LNCaP clone FGC (cell line): ENCODE measurements around the gene RNH1.
A peak's percentile ranks its signal among the peaks of the same experiment; 100 is the strongest.
"Not testable (repeated sequence)": the region's sequence is repeated elsewhere in the genome, so short reads cannot be mapped to it uniquely, and the experiment has no call there.

Experiments used
- DNase-seq: peaks from one replicate; pipeline ENCODE4 v3.0.0-alpha.2; 2011; ENCODE audit warnings: low read depth
- H3K4me3 ChIP-seq: 2 replicates; pipeline ENCODE4 v1.5.1; 2011; ENCODE audit warnings: mild to moderate bottlenecking, low read depth, low read length, control low read depth
- TF ChIP-seq, protein P1 (sequence below): IDR thresholded peaks from 2 replicates; pipeline ENCODE4 v1.5.1; 2012; ENCODE audit warnings: mild to moderate bottlenecking; ENCODE audit not compliant: control insufficient read depth, insufficient read depth; ENCODE audit errors: extremely low read depth

The RNH1 gene

DNA sequence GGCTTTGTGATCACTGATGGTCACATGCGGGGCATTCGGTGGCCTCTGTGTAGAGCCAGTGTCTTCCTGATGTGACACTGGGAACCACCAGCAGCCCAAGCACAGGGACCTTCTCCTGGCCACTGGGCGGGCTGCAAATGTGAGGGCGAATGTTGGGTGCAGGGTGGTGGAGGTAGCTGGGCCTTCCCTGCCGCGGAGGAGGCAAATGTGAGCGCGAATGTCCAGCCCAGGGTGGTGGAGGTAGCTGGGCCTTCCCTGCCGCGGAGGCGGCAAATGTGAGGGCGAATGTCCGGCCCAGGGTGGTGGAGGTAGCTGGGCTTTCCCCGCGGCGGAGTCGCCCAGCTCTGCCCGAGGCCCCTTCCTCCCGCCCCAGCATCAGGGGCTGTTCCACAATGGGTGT is 33.6 kb downstream of the RNH1 start:
- DNase-seq: no peak
- H3K4me3 ChIP-seq: no peak overlapping the region
- TF ChIP-seq, protein P1, sequence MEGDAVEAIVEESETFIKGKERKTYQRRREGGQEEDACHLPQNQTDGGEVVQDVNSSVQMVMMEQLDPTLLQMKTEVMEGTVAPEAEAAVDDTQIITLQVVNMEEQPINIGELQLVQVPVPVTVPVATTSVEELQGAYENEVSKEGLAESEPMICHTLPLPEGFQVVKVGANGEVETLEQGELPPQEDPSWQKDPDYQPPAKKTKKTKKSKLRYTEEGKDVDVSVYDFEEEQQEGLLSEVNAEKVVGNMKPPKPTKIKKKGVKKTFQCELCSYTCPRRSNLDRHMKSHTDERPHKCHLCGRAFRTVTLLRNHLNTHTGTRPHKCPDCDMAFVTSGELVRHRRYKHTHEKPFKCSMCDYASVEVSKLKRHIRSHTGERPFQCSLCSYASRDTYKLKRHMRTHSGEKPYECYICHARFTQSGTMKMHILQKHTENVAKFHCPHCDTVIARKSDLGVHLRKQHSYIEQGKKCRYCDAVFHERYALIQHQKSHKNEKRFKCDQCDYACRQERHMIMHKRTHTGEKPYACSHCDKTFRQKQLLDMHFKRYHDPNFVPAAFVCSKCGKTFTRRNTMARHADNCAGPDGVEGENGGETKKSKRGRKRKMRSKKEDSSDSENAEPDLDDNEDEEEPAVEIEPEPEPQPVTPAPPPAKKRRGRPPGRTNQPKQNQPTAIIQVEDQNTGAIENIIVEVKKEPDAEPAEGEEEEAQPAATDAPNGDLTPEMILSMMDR: no peak

DNA sequence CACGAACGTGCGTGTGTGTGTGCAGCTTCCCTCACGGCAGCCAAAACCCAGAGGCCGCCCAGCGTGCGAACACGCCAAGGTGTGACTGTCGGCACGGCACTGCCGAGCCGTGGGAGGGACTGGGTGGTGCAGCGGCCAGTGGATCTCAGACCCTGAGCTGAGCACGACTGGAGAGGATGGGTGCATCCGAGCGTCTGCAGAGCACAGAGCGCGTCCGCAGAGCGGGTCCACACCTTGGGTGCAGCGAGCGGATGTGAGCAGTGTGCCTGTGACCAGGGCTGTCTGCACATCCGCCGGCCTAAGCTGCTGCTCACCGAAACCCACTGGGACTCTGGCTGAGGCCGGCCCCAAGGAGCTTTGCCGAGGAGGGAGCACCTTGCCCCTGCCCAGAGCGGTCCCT is 34.2 kb downstream of the RNH1 start:
- TF ChIP-seq, protein P1: no peak
- no peak overlapping the region for H3K4me3 ChIP-seq
- no peak for DNase-seq

DNA sequence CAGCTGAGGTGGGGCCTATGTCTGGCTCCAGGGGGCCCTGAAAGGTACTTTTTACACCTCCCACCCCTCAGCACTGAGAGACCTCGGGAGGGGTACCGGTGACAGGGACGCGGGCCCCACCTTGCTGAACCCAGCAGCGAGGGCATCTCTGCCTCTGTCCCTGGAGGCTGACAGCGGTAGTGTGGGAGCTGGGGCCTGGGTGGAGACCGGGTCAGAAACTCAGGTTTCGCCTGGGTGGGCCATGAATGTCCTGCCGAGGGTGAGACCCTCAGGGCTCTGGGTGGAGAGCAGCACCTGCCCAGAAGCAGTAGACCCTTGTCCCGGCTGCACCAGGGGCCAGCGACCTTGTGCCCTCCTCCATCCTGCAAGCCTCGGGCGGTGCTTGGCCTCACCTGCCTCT is 34.8 kb downstream of the RNH1 start:
- TF ChIP-seq, protein P1: no peak
- no peak for DNase-seq

DNA sequence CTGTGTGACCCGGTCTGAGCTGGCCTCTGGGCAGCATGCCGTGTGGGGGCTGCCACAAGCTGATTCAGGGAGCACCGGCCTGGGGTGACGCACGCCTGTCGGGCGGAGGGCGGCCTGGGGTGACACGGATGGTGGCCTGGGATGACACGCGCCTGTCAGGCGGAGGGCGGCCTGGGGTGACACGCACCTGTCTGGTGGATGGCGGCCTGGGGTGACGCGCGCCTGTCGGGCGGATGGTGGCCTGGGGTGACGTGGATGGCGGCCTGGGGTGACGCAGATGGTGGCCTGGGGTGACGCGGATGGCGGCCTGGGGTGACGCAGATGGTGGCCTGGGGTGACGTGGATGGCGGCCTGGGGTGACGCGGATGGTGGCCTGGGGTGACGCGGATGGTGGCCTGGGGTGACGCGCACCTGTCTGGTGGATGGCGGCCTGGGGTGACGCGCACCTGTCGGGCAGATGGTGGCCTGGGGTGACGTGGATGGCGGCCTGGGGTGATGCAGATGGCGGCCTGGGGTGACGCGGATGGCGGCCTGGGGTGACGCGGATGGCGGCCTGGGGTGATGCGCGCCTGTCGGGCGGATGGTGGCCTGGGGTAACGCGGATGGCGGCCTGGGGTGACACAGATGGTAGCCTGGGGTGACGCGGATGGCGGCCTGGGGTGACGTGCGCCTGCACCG is 35.4 kb downstream of the RNH1 start:
- DNase-seq: no peak
- TF ChIP-seq, protein P1: no peak
- H3K4me3 ChIP-seq: no peak overlapping the region

More for the DNA sequence above, 34.8 kb downstream of the RNH1 start:
- no peak overlapping the region for H3K4me3 ChIP-seq

DNA sequence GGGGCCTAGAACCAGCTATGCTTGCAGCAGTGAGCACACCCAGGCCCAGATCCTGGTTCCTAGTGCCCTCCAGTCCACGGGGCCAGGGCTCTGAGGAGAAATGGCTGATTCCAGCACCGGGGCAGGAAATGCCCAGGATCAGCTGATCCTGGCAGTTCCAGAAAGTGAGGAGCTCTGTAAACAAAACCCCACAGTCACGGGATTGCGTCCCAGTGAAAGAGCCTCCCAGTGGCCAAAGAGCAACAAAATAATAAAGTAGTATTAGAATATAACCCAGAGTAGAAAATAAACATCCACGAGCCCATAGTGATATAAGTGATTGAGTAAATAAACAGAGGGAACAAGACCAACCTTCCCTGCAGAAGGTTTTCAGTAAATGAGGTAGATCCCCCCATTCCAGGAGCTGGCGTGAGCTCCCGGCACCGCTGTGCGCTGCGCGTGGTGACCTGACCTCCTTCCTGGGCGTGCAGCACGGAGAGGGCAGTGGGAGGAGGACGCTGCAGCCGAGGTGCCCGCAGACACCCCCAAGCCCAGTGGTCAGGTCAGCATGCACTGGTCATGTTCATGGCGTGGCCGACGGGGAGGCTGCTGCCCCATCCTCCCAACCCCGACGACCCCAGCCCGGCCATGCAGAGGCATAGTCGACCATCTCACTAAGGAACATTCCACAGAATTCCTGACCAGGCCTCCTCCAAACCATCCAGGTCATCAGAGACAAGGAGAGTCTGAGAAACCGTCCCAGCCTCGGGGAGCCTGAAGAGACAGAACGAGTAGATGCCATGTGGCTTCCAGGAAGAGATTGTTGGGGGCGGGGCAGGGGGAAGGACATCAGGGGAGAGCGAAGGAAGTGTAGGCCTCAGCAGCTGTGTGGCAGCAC is 37.1 kb downstream of the RNH1 start:
- peak overlapping the region; percentile 46 for H3K4me3 ChIP-seq
- peak; percentile 75 for DNase-seq
- TF ChIP-seq, protein P1: peak; percentile 53

DNA sequence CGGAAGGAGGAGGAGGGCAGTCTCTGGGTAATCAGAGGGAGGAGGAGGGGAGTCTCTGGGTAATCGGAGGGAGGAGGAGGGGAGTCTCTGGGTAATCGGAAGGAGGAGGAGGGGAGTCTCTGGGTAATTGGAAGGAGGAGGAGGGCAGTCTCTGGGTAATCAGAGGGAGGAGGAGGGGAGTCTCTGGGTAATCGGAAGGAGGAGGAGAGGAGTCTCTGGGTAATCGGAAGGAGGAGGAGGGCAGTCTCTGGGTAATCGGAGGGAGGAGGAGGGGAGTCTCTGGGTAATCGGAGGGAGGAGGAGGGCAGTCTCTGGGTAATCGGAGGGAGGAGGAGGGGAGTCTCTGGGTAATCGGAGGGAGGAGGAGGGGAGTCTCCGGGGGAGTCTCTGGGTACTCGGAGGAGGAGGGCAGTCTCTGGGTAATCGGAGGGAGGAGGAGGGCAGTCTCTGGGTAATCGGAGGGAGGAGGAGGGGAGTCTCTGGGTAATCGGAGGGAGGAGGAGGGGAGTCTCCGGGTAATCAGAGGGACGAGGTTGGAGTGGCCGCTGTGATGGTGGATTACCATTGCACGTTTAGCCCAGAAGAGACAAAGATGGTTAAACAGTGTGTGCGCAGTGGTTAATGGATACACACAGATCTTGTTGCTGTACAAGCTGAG is 37.9 kb downstream of the RNH1 start:
- not testable (repeated sequence) for DNase-seq
- peak overlapping the region; percentile 46 for H3K4me3 ChIP-seq

DNA sequence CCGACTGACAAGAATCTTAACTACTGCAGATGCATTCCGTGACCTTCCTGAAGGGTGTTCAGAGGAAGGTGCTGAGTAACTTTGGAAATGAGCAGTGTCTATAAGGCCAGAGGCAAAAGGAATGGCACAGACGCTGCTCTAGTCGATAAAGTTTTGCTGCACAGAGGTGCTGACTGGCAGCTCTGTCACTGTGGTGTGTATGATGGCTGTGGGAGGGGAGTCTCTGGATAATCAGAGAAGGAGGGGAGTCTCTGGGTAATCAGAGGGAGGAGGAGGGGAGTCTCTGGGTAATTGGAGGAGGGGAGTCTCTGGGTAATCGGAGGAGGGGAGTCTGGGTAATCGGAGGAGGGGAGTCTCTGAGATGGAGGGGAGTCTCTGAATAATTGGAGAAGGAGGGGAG is 38.5 kb downstream of the RNH1 start:
- no peak for DNase-seq
- no peak overlapping the region for H3K4me3 ChIP-seq
- TF ChIP-seq, protein P1: no peak
